K562 (cell line): ENCODE data around the gene SUPT5H. TPM values are rescaled to one million over a fixed set of nuclear protein-coding genes. Genes with fewer than 3 reads are reported as not detected.

ENCODE experiments used
- ARNT ChIP-seq, 2 experiments: fragments of 450-650 bp; IDR thresholded peaks; 2 replicates each; pipeline ENCODE4 v1.6.1; 2016; ENCODE audit warnings: mild to moderate bottlenecking in 1 of 2
- ATF7 ChIP-seq: fragments of 450-650 bp; IDR thresholded peaks from 2 replicates; pipeline ENCODE4 v1.7.1; 2014; ENCODE audit warnings: mild to moderate bottlenecking, moderate library complexity
- C11orf30 ChIP-seq: fragments of 450-650 bp; IDR thresholded peaks from 2 replicates; pipeline ENCODE4 v1.6.1; 2016; ENCODE audit warnings: low read depth, mild to moderate bottlenecking
- CAMTA2 ChIP-seq: fragments of 250-450 bp; sonication (Bioruptor Pico); conservative IDR thresholded peaks from 2 replicates; pipeline ENCODE4 v1.5.1; 2022
- CTBP1 ChIP-seq: fragments of 450-650 bp; IDR thresholded peaks from 2 replicates; pipeline ENCODE4 v1.6.1; 2016; ENCODE audit warnings: borderline replicate concordance
- E2F1 ChIP-seq: sonication (generic); formaldehyde crosslinking; IDR thresholded peaks from 2 replicates; pipeline ENCODE4 v1.8.1; 2023; ENCODE audit warnings: mild to moderate bottlenecking, missing genetic modification reagents, moderate library complexity
- ELF1 ChIP-seq: fragments of 200-800 bp; sonication (Bioruptor generic); IDR thresholded peaks from 2 replicates; pipeline ENCODE4 v1.6.1; 2016; ENCODE audit warnings: missing genetic modification characterization, missing compliant biosample characterization
- HSF4 ChIP-seq: fragments of 250-450 bp; sonication (Bioruptor Pico); IDR thresholded peaks from 2 replicates; pipeline ENCODE4 v2.1.2; 2022; ENCODE audit warnings: mild to moderate bottlenecking, moderate library complexity, borderline replicate concordance
- MXI1 ChIP-seq: IDR thresholded peaks from 2 replicates; pipeline ENCODE4 v1.6.1; 2011; ENCODE audit warnings: low read depth, mild to moderate bottlenecking, improper control_type of control experiment, low read length
- MYNN ChIP-seq, 2 experiments: sonication (generic); formaldehyde crosslinking in 1 of 2; IDR thresholded peaks; 2 replicates each; pipeline versions ENCODE4 v1.5.0 to v1.6.1; 2016 to 2020; ENCODE audit warnings: antibody characterized with exemption in 1 of 2, missing genetic modification reagents in 1 of 2
- PCBP1 ChIP-seq: fragments of 200-400 bp; formaldehyde crosslinking; IDR thresholded peaks from 2 replicates; pipeline ENCODE4 v1.6.1; 2018; ENCODE audit warnings: mild to moderate bottlenecking, low read depth, low read length; ENCODE audit not compliant: poor library complexity, severe bottlenecking
- RAD21 ChIP-seq, 2 experiments: fragments of 250-450 bp in 1 of 2; fragments of 450-650 bp in 1 of 2; sonication (Bioruptor Pico) in 1 of 2; formaldehyde crosslinking in 1 of 2; IDR thresholded peaks in 1 of 2; conservative IDR thresholded peaks in 1 of 2; 2 replicates each; pipeline versions ENCODE4 v1.4.0 to v1.8.0; 2020 to 2022; ENCODE audit warnings: mild to moderate bottlenecking in 2 of 2, moderate library complexity in 1 of 2
- SIRT6 ChIP-seq: IDR thresholded peaks from one replicate; pipeline ENCODE4 v1.6.1; 2012; ENCODE audit warnings: low read depth, mild to moderate bottlenecking, control low read depth, inconsistent platforms, low read length, moderate library complexity
- TBP ChIP-seq: optimal IDR thresholded peaks from 2 replicates; pipeline ENCODE3; 2011; ENCODE audit warnings: low read depth, low read length, improper control_type of control experiment
- TOE1 ChIP-seq, 2 experiments: fragments of 450-650 bp in 1 of 2; sonication (generic) in 1 of 2; formaldehyde crosslinking in 1 of 2; IDR thresholded peaks; 2 replicates each; pipeline versions ENCODE4 v1.7.1 to v1.8.0; 2016 to 2022; ENCODE audit warnings: borderline replicate concordance in 2 of 2, mild to moderate bottlenecking in 2 of 2, antibody characterized with exemption in 1 of 2, inconsistent platforms in 1 of 2, low read depth in 1 of 2, missing genetic modification reagents in 1 of 2, moderate library complexity in 1 of 2
- ZBTB11 ChIP-seq, 3 experiments: fragments of 200-800 bp in 1 of 3; fragments of 250-450 bp in 1 of 3; fragments of 450-650 bp in 1 of 3; sonication (Bioruptor Pico) in 1 of 3; sonication (Bioruptor generic) in 1 of 3; formaldehyde crosslinking in 1 of 3; IDR thresholded peaks; 2 replicates each; pipeline versions ENCODE4 v1.6.1 to v1.8.0; 2016 to 2022; ENCODE audit warnings: mild to moderate bottlenecking in 2 of 3, missing genetic modification characterization in 2 of 3, missing compliant biosample characterization in 1 of 3, moderate library complexity in 1 of 3
- ZBTB26 ChIP-seq: fragments of 450-650 bp; formaldehyde crosslinking; IDR thresholded peaks from 2 replicates; pipeline ENCODE4 v1.4.0; 2022; ENCODE audit warnings: missing genetic modification characterization
- ZFP1 ChIP-seq: fragments of 450-650 bp; formaldehyde crosslinking; IDR thresholded peaks from 2 replicates; pipeline ENCODE4 v1.4.0; 2020; ENCODE audit warnings: mild to moderate bottlenecking, mixed read lengths
- ZNF224 ChIP-seq: sonication (generic); formaldehyde crosslinking; IDR thresholded peaks from 2 replicates; pipeline ENCODE4 v1.8.0; 2022; ENCODE audit warnings: mild to moderate bottlenecking, missing genetic modification reagents
- ZNF263 ChIP-seq: sonication (generic); formaldehyde crosslinking; IDR thresholded peaks from 2 replicates; pipeline ENCODE4 v1.8.0; 2022; ENCODE audit warnings: mild to moderate bottlenecking, missing genetic modification reagents, borderline replicate concordance
- ZNF77 ChIP-seq: fragments of 250-450 bp; sonication (Bioruptor Pico); IDR thresholded peaks from 2 replicates; pipeline ENCODE4 v1.5.0; 2020
- polyA plus RNA-seq, 8 experiments: library from polyadenylated mRNA; depleted of rRNA in 4 of 8; stranded (reverse) in 5 of 8; unstranded in 3 of 8; fragments of >200 nt; fragmentation: Nextera tagmentation in 2 of 8; fragmentation: Illumina TruSeq in 1 of 8; extraction: Ambion mirVana in 2 of 8; extraction: Trizol in 1 of 8; gene quantifications; 2 replicates each; pipeline versions ENCODE4 v1.2.1 to v1.2.3, GENCODE V29; 2011 to 2014; ENCODE audit warnings: inconsistent platforms in 1 of 8, missing spikeins in 1 of 8
- total RNA-seq, 7 experiments: library from RNA; depleted of rRNA in 6 of 7; stranded (reverse); fragments of >200 nt in 6 of 7; fragmentation: Illumina TruSeq in 2 of 7; extraction: Trizol in 2 of 7; gene quantifications; 2 replicates each; pipeline versions ENCODE4 v1.2.1 to v1.2.3, GENCODE V29; 2011 to 2021; ENCODE audit warnings: low replicate concordance in 1 of 7

The SUPT5H gene
- total and polyA plus RNA-seq, 9 of the 15 experiments (the other 6 are each of a cell fraction or from before 2014, with no cell fraction given): 13.3 to 85.9 (median 35.9) TPM

- no peak for TF ChIP-seq ZNF224
- TF ChIP-seq SIRT6: no peak
- peak; percentile 65; the same call in 1 of the 2 replicates for TF ChIP-seq ZBTB26 (CRISPR knock-in tag)
- no peak for TF ChIP-seq CAMTA2 (CRISPR knock-in tag)
- TF ChIP-seq C11orf30: no peak
- peak; percentile 8 for TF ChIP-seq PCBP1
- no peak for TF ChIP-seq ZNF77
- no peak for TF ChIP-seq TOE1 (IDR thresholded peaks at IDR 0.05; ENCODE audit: borderline replicate concordance)
- TF ChIP-seq TOE1 (CRISPR knock-in tag; IDR thresholded peaks at IDR 0.05; ENCODE audit: borderline replicate concordance, low read depth): no peak
- TF ChIP-seq ATF7: no peak
- TF ChIP-seq MYNN (IDR thresholded peaks at IDR 0.05): no peak
- no peak for TF ChIP-seq MYNN (CRISPR knock-in tag; IDR thresholded peaks at IDR 0.05)
- TF ChIP-seq HSF4: no peak
- TF ChIP-seq ZFP1: no peak
- no peak for TF ChIP-seq MXI1
- no peak for TF ChIP-seq E2F1 (CRISPR knock-in tag)
- no peak for TF ChIP-seq RAD21 (CRISPR knock-in tag; conservative IDR thresholded peaks at IDR 0.05 in 1 of 2, IDR thresholded peaks at IDR 0.05 in 1 of 2)
- TF ChIP-seq TBP: no peak
- no peak for TF ChIP-seq ZBTB11 (CRISPR knock-in tag; IDR thresholded peaks at IDR 0.05)
- TF ChIP-seq CTBP1: no peak
- no peak for TF ChIP-seq ELF1
- 0 out of 2 replicates have a peak, but pooled peaks have one; percentile 39 for TF ChIP-seq ZNF263 (CRISPR knock-in tag)
- no peak for TF ChIP-seq ARNT (IDR thresholded peaks at IDR 0.05)
These were observed 39.3 kb upstream of the SUPT5H start (continued) for GRCh38 chr19:39405958-39406655.
